Midbrain (tissue), 1 donor: ENCODE results near the gene EXOG.

ENCODE experiments used
- DNase-seq: peaks from one replicate; lab custom pipeline; 2025; lab: John Stamatoyannopoulos, UW

Gene EXOG

DNA sequence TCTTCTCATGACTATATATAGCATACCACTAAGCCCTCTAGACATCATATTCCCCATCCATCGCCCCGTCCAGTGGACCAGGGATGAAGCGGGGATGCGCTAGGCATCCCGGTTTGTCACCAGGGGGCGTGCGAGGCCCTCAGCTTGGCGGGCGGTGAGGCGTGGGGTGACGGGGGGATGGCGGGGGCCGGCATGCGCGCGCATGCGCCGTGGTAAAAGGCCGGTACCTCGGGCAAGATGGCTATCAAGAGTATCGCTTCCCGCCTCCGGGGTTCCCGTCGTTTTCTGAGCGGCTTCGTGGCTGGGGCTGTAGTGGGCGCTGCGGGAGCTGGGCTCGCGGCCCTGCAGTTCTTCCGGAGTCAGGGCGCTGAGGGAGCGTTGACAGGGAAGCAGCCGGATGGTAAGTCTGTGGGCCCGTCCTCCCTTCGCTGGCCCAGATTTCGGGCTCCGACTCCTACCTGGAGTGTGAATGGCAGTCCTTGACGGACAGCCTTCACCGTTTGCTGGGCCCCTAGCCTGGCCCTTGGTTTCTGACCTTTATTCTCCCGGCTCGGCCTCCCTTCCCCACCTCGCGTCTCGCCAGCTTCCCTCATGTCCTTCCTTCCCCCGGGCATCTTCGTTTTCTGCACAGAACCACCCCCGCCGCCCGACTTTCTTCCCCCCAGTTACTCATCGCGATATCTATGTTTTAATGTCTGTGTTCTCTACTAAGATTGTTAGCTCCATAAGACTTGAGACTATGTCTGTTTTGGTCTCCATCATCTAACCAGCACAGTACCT is at the start of gene EXOG:
TSS of gene EXOG (plus strand) at position 210 of the 780 bp plus-strand sequence. CDS start at position 238, 28 bp downstream.
- peak; percentile 95 for DNase-seq

GRCh38 chr3:38446812-38447211 is 49.3 kb upstream of the EXOG start:
- DNase-seq = no peak

DNA sequence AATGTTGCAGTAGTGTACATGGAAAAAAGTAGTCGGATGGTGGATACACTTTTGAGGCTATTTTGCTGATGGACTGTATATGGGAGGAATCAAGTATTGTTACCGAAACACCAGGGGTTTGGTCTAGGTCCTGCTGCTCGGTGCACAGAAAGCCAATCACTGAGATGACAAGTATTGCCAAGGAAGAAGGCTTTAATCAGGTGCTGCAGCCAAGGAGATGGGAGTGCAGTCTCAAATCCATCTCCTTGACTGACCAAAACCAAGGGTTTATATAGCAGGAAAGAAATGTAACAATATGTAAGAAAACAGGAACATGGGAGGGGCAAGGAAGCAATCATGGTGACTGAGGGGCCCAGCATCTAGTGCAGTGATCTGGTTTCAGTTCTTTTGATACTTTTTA is 45.3 kb upstream of the EXOG start:
- DNase-seq = no peak

GRCh38 chr3:38453075-38453912 is 42.8 kb upstream of the EXOG start, which contains the start of gene ACVR2B:
TSS of gene ACVR2B (plus strand) at chr3:38453890. CDS start at chr3:38454323, 433 bp downstream.
- peak; percentile 89 for DNase-seq

GRCh38 chr3:38453913-38454177 is 42.3 kb upstream of the EXOG start:
- no peak for DNase-seq

- DNase-seq = no peak
Measured at GRCh38 chr3:38454178-38454883, 41.8 kb upstream of the EXOG start.

DNA sequence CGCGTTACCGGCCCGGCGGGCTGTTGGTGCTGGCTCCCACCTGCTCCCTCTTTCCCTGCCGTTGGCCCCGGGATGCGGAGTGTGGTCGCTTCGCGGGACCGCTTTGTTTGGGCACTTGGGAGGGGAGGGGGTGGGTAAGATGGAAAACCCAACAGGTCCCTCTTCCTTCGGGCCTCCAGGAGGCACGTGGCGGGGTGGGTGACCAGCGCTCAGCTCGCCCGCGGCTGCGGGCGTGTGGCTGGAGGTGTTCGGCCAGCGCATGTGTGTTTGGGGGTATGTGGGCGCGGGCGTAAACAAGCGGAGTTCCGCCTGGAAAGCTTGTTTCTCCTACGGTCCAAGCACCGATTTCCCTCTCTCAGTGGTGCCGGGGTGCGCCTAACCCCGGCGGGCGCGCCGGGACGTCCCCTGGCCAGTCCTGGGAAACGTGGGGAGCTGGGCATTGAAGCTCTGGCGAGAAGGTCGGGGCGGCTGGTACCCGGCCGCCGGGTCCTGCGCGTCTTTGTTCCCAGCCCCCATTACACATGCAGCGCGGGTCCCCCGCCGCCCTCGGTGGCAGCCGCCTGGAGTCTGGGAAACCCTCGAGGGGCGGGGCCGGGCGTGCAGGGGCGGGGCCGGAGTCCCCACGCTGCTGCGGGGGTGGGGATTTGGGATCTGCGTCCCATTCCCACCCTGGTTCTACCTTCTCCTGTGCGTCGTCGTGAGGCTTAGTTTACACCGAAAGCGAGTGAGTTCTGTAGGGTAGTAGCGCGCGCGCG is 41.1 kb upstream of the EXOG start:
- peak; percentile 56 for DNase-seq

GRCh38 chr3:38455639-38456430 is 40.3 kb upstream of the EXOG start:
- no peak for DNase-seq

GRCh38 chr3:38457111-38458003 is 38.8 kb upstream of the EXOG start:
- DNase-seq = no peak

GRCh38 chr3:38458796-38459498 is 37.2 kb upstream of the EXOG start:
- no peak for DNase-seq

GRCh38 chr3:38459499-38460048 is 36.6 kb upstream of the EXOG start:
- no peak for DNase-seq

DNA sequence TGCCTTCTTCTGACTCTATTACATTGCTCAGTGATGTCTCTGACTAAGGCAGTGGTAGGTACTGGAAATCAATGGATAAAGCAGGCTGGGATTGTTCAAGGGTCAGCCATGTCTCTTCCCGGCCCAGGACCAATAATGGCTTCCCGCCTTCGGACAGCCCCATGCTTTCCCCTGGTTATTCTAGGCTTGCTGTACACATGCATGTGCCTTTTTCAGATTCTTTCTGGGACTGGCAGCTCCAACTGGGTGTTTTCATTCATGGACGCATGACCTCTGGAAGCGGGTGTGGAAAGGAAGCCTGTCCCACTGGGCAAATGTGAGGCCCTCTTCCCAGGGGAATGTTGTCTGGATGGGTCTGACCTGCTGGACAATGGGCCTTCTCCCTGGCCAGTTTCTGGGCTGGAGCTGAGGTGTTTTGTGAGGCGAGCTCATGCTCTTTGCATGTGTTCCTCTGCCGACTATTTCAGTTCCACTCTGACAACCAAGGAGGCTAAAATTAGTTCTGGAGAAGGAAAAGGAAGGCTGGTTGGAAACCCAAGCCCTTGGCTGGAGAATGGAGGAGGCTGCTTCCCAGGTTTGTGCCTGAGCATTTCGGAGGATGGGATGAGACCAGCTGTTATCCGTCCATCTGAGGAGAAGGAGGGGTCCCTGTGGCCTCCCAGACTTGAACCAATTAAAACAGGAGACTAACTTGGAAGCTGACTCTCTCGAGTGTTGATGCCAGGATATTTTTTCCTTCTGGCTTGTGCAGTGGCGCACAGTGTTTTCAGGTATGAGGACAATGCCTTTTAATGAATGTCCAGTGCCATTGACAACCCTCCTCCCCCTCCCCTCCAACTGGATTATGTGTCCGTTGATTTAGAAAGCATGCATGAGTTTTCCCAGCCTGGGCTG is 35.5 kb upstream of the EXOG start:
- no peak for DNase-seq

GRCh38 chr3:38465588-38466154 is 30.5 kb upstream of the EXOG start:
- DNase-seq = no peak

DNA sequence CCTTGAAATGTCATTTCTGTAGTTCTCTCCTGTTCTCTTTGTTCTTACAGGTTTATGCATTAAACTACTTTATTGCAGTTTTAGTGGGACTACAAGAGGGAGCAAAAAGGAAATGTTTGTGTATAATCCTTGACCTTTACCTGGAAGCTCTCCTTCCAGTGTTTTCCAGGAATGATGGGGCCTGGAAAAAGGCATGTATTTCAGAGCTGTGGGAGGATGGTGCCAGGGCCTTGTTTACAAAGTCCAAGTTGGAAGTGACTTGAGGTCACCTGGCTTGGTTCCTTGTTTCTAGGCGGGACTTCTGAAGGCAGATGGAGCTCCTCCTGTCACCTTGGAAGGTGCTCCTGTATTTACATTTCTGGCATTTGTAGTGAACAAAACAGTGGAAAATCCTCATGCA is 27.4 kb upstream of the EXOG start:
- no peak for DNase-seq

DNA sequence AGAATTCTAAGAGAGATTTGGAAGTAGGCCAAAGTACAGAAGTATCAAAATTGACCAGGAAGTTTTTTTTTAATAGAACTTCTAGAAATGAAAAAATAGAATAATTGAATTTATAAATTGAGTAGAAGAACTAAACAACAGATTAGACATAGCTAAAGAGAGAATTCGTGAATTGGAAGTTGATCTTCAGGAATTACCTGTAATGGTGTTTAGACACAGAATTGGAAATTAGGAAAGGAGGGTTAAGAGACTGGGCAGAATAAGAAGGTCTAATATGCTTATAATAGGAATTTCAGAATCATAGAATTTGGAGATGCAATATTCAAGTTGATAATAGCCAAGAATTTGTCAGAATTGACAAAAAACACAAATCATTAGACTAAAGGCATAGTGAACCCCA is 26.3 kb upstream of the EXOG start:
- no peak for DNase-seq

DNA sequence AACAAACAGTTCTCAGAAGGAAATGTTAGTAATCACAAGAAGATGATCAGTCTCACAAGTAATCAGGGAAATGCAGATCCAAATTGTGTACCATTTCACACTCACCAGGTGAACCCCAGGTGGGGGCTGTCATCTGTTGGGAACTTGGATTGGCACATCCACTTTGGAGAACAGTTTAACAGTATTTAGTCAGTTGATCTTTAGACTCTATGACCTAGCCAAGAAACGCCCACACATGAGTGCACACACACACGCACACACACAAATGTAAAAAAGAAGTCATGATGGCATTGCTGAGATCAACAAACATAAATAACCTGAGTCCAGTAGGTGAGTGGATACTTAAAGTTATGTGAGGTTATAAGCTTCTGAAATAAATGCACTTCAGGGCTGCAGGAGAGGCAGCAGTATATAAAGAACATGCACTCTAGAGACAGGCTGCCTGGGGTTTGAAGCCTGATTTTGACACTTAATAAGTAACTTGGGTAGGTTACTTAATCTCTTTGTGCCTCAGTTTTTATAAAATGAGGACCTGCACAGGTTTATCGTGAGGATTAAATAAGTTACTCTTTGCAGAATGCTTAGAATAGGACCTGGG is 24.8 kb upstream of the EXOG start:
- no peak for DNase-seq

DNA sequence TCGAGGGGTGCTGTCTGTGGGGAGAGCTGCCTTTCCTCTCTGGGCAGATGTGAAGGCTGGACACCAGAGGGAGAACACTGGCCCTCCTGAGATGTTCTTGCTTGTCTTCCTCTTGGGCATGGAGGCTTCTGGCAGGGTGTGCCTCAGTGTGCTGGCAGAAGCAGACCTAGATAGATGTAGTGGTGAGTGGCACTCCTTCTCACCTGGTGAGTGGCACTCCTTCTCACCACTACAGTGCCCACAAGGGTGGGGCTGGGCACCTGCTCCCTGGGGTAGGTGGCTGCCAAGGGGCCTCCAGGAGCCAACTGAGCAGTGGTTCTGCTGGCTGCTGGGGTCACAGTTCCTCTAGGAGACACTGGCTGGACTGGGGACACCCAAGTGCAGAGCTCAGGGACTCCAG is 23.8 kb upstream of the EXOG start:
- no peak for DNase-seq
